HL-60 (cell line): ENCODE results near the gene FAM89B.

ENCODE experiments used
- DNase-seq, 2 experiments: peaks; one replicate each; pipeline ENCODE4 v3.0.0-alpha.2; 2010 to 2020; ENCODE audit warnings: low read depth in 1 of 2, low spot score in 1 of 2
- H3K27ac ChIP-seq: fragments of 250-450 bp; sonication (Bioruptor Pico); replicated peaks from 2 replicates; pipeline ENCODE4 v1.5.1; 2020; ENCODE audit warnings: mild to moderate bottlenecking, moderate library complexity
- H3K27me3 ChIP-seq: fragments of 250-450 bp; sonication (Bioruptor Pico); 2 replicates; pipeline ENCODE4 v1.5.1; 2021; ENCODE audit warnings: mild to moderate bottlenecking, moderate library complexity; ENCODE audit not compliant: insufficient read depth, poor library complexity, severe bottlenecking
- H3K4me3 ChIP-seq: replicated peaks from 2 replicates; pipeline ENCODE4 v1.5.1; 2011; ENCODE audit warnings: mild to moderate bottlenecking, control low read depth, low read length; ENCODE audit not compliant: insufficient read depth
- CTCF ChIP-seq: IDR thresholded peaks from one replicate; pipeline ENCODE4 v1.5.1; 2011; ENCODE audit warnings: low read length, control low read depth, inconsistent platforms; ENCODE audit not compliant: insufficient read depth
- GABPA ChIP-seq: IDR thresholded peaks from 2 replicates; pipeline ENCODE4 v1.6.1; 2012; ENCODE audit warnings: low read depth
- POLR2AphosphoS5 ChIP-seq: IDR thresholded peaks from 2 replicates; pipeline ENCODE4 v1.6.1; 2012; ENCODE audit warnings: low read depth
- REST ChIP-seq: IDR thresholded peaks from 2 replicates; pipeline ENCODE4 v1.6.1; 2012; ENCODE audit warnings: low read depth; ENCODE audit not compliant: insufficient replicate concordance
- SPI1 ChIP-seq: IDR thresholded peaks from 2 replicates; pipeline ENCODE4 v1.6.1; 2012; ENCODE audit warnings: low read depth, mild to moderate bottlenecking, borderline replicate concordance

The FAM89B gene

GRCh38 chr11:65552388-65552951, 19.9 kb upstream of the FAM89B start:
- Histone ChIP-seq H3K27me3 (no peaks in the 10 kb centered on the region), H3K4me3 (no peak overlapping the region), H3K27ac (peak overlapping the region; percentile 45)
- TF ChIP-seq GABPA (no peak), REST (no peak), SPI1 (no peak), CTCF (no peak)
- no peak for DNase-seq

- Histone ChIP-seq H3K4me3 (no peak overlapping the region), H3K27ac (no peak overlapping the region; the same call in 1 of the 2 replicates), H3K27me3 (no peaks in the 10 kb centered on the region)
- peak in 1 of 2 experiments; percentile 71 for DNase-seq
- TF ChIP-seq SPI1 (no peak), REST (no peak), GABPA (no peak), POLR2AphosphoS5 (no peak), CTCF (no peak)
Observed at GRCh38 chr11:65553301-65554001, 18.9 kb upstream of the FAM89B start.

GRCh38 chr11:65554057-65554818, 18.1 kb upstream of the FAM89B start:
- H3K4me3 ChIP-seq = no peak overlapping the region
- no peak overlapping the region for H3K27ac ChIP-seq
- no peaks in the 10 kb centered on the region for H3K27me3 ChIP-seq
- no peak for TF ChIP-seq REST
- no peak for TF ChIP-seq CTCF
- TF ChIP-seq GABPA = no peak
- TF ChIP-seq SPI1 = no peak
- no peak for TF ChIP-seq POLR2AphosphoS5
- DNase-seq = no peak
